Activated naive CD4-positive, alpha-beta T cell treated with anti-CD3 and anti-CD28 coated beads, Interleukin-2, amount 50 U/mL, for 72 hours (primary cell): Measurements from ENCODE around the gene TRIM26. TPM values are rescaled to one million over a fixed set of nuclear protein-coding genes. Genes with fewer than 3 reads are reported as not detected.

Experiments
- ATAC-seq, 2 donors: fragments of 150-1000 bp; cut with Tn5 transposase; 2 replicates each; pipeline ENCODE4 v1.10.0; 2021; ENCODE audit warnings: mild to moderate bottlenecking in 2 of 2, moderate library complexity in 2 of 2
- DNase-seq, 2 donors: peaks; one replicate each; pipeline ENCODE4 v3.0.0; 2021 to 2022; ENCODE audit warnings: low spot score in 2 of 2
- H3K27ac Mint-ChIP-seq, 2 donors: one replicate each; pipeline ENCODE4 v1.8.0; 2022; ENCODE audit warnings: mild to moderate bottlenecking in 2 of 2, mixed read lengths in 2 of 2
- H3K36me3 Mint-ChIP-seq, 2 donors: one replicate each; pipeline ENCODE4 v1.8.0; 2022; ENCODE audit warnings: mixed read lengths in 2 of 2
- H3K9me3 Mint-ChIP-seq, 2 donors: one replicate each; pipeline ENCODE4 v1.8.0; 2022; ENCODE audit warnings: mixed read lengths in 2 of 2
- total RNA-seq, 2 donors: library from RNA; stranded (reverse); gene quantifications; one replicate each; pipeline ENCODE4 v1.2.3, GENCODE V29; 2022

TRIM26 gene
- total RNA-seq, 2 donors from 2014 or later = 41.3 to 43.0 TPM

DNA sequence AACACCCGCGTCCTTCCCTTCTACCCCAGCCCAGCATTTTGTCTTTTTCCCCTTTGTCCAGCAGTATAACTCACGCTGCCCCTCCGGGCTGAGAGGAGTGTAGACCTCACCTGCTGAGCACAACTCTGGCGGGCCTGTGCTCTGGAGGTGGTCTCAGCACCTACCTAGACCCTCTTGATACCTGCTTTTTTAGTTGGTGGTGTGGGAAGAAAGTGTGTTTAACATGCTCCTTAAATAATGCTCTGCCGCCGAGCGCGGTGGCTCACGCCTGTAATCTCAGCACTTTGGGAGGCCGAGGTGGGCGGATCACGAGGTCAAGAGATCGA, 1.4 kb upstream of the TRIM26 start:
- Mint-ChIP-seq H3K9me3 (no peaks in the 10 kb centered on the region), H3K27ac (peak overlapping the region; percentile 98 to 99), H3K36me3 (peaks cover 20 to 28% of the 10 kb centered on the region in 2 donors)
- DNase-seq = no peak
- ATAC-seq = no peak

- ATAC-seq = peak; percentile 69 to 78
- Mint-ChIP-seq H3K9me3 (no peaks in the 10 kb centered on the region), H3K36me3 (peaks cover 20 to 28% of the 10 kb centered on the region in 2 donors), H3K27ac (peak overlapping the region; percentile 98 to 99)
- peak; percentile 70 to 86 for DNase-seq
Observed at GRCh38 chr6:30213957-30214656, 901 bp upstream of the TRIM26 start.

DNA sequence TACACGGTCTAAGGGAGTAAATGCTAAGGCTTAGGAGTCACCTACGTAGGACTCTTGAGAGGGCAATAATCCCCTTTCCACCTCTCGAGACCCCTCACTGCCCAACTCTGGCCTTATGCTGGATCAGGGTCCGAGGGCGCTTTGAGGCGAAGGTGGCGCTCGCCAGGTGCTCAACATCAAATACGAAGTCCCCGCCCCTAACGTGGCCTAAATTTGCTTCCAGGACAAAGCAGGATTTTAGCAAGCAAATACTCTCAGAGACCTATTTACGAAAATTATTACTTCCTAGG, 406 bp upstream of the TRIM26 start:
- DNase-seq (no peak), ATAC-seq (no peak)
- Mint-ChIP-seq H3K36me3 (peaks cover 20 to 28% of the 10 kb centered on the region in 2 donors), H3K27ac (peak overlapping the region; percentile 98 to 99), H3K9me3 (no peaks in the 10 kb centered on the region)

DNA sequence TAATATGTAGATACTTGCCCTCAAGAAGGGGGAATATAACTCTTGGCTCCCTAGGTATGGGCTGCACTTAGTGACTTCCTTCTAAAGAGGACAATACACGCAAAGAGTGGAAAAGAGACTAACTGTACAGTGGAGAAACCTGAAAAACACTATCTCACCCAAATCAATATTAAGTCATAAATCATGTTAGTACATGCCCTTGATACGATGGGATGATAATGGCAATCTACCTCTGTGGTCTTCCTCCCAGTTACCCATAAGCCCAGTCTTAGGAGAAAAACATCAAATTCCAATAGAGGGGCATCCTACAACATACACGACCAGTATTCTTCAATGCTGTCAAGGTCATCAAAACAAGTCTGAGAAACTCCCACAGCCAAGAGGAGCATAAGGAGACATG, 1.3 kb downstream of the TRIM26 start:
- Mint-ChIP-seq H3K27ac (peak overlapping the region in 1 of 2 donors; percentile 98), H3K36me3 (peaks cover 20 to 28% of the 10 kb centered on the region in 2 donors), H3K9me3 (no peaks in the 10 kb centered on the region)
- no peak for ATAC-seq
- no peak for DNase-seq

DNA sequence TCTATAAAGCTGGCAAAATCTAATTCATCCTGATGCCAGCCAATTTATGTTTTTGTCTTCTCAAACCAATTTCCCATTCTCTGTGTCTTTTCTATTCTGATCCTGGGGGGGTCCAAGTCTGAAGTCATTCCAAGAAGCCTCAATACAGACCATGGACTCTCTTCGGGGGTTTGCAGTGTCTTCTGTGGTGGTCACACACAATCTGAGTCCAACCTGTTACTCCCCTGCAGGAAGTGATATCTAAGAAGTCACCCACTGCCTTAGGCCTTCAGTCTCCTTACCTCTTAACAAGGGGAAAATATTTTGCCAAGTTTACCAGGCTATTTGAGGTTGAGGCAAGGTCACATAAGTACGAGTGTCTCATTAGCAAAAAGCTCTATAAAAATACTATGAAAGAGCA, 1.9 kb downstream of the TRIM26 start:
- ATAC-seq = no peak
- H3K9me3 Mint-ChIP-seq = no peaks in the 10 kb centered on the region
- H3K36me3 Mint-ChIP-seq = peaks cover 20 to 28% of the 10 kb centered on the region in 2 donors
- DNase-seq = no peak
- peak overlapping the region in 1 of 2 donors; percentile 84 for H3K27ac Mint-ChIP-seq

GRCh38 chr6:30207619-30208295, 5.4 kb downstream of the TRIM26 start:
- ATAC-seq = no peak
- peaks cover 17 to 19% of the 10 kb centered on the region in 2 donors for H3K36me3 Mint-ChIP-seq
- H3K9me3 Mint-ChIP-seq = no peaks in the 10 kb centered on the region
- peak overlapping the region in 1 of 2 donors; percentile 39 for H3K27ac Mint-ChIP-seq
- DNase-seq = no peak

- no peak for ATAC-seq
- Mint-ChIP-seq H3K9me3 (no peaks in the 10 kb centered on the region), H3K36me3 (peaks cover 9 to 11% of the 10 kb centered on the region in 2 donors), H3K27ac (peak overlapping the region in 1 of 2 donors; percentile 39)
- no peak for DNase-seq
Observed at GRCh38 chr6:30206799-30207618, 6.2 kb downstream of the TRIM26 start.

GRCh38 chr6:30206152-30206551, 7.1 kb downstream of the TRIM26 start:
- no peak overlapping the region for H3K27ac Mint-ChIP-seq
- peaks cover 3 to 7% of the 10 kb centered on the region in 2 donors for H3K36me3 Mint-ChIP-seq
- H3K9me3 Mint-ChIP-seq = no peaks in the 10 kb centered on the region
- ATAC-seq (no peak), DNase-seq (no peak)

GRCh38 chr6:30204116-30204515, 9.1 kb downstream of the TRIM26 start:
- Mint-ChIP-seq H3K27ac (no peak overlapping the region), H3K36me3 (no peaks in the 10 kb centered on the region), H3K9me3 (no peaks in the 10 kb centered on the region)
- ATAC-seq (no peak), DNase-seq (no peak)

- no peaks in the 10 kb centered on the region for H3K36me3 Mint-ChIP-seq
Observed at GRCh38 chr6:30202366-30202765, 10.8 kb downstream of the TRIM26 start.

DNA sequence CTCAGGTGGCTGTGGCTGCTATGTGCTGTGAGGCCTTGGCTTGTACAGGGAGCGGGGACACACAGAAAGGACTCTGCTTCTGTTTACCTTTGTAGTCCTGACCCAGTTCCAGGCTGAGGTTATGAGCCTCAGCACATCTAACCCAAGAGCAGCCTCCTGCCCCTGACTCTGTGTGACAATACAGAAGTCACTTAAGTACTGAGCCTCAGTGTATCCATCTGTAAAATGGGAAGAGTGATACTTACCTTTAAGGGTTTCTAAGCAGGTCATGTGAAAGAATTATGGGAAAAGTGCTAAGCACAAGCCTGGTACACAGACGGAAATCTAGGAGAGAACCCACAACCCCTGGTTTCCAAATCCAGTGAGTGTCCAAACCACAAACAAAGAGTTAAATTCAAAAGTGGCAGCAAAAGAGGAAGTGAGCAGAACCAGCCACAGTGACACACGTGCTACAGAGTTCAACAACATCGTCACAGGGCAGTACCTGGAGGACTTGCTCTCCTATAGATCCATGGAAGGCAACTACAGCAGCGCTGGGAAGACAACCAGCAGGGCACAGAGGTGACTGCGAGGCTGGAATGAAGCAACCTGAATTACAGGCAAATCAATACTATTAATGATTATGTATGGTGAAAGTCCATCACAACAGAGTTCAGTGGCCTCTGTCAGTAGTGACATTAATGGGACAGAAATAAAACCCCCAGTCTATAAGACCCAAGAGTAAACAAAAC, 12.5 kb downstream of the TRIM26 start:
- H3K36me3 Mint-ChIP-seq = no peaks in the 10 kb centered on the region
- peak in 1 of 2 donors; percentile 24 for ATAC-seq
- no peak for DNase-seq
- peak overlapping the region in 1 of 2 donors; percentile 10 for H3K27ac Mint-ChIP-seq
- no peaks in the 10 kb centered on the region for H3K9me3 Mint-ChIP-seq

More at GRCh38 chr6:30202366-30202765, 10.8 kb downstream of the TRIM26 start:
- ATAC-seq (no peak), DNase-seq (no peak)
- Mint-ChIP-seq H3K9me3 (no peaks in the 10 kb centered on the region), H3K27ac (no peak overlapping the region)

GRCh38 chr6:30198166-30199084, 14.8 kb downstream of the TRIM26 start:
- DNase-seq (no peak), ATAC-seq (no peak)
- Mint-ChIP-seq H3K27ac (no peak overlapping the region), H3K9me3 (no peaks in the 10 kb centered on the region), H3K36me3 (no peaks in the 10 kb centered on the region)

DNA sequence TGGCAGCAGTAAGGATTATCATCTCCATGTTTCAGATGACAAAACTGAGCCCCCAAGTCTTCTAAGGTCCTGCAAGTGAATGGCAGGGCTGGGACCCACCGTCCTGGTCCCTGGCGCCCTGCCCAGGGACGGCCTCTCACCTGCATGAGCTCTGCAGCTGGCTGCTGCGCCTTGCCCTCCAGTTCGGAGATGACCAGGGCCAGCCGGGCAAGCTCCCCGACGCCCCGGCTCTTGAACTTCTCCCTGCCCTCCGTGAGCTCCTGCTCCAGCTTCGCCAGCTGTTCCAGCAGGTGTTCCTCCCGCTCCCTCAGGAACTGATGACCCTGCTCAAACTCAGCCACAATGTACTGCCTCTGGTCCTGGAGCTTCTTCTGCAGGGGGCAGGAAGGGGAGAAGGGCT, 16.8 kb downstream of the TRIM26 start:
- no peak for DNase-seq
- no peak overlapping the region for H3K27ac Mint-ChIP-seq
- no peaks in the 10 kb centered on the region for H3K9me3 Mint-ChIP-seq
- H3K36me3 Mint-ChIP-seq = no peaks in the 10 kb centered on the region
- no peak for ATAC-seq

DNA sequence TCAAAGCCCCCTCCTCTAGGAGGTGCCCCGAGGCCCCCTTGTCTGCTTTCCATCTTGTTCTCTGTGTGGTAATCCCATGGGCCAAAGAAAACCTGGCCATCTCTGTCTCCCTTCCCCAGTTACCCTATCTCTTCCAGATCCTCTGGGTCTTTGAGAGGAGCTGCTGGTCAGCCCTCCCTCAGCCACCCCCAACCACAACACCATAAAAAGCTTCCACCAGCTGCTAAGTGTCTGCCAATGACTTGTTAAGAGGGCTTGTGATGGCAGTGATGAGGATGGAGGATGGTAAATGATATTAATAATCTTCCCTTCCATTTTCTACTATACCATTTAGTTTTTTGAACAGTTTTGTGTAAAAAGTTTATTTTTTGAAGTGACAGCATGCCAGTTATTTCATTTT, 17.3 kb downstream of the TRIM26 start:
- Mint-ChIP-seq H3K36me3 (no peaks in the 10 kb centered on the region), H3K27ac (peak overlapping the region; percentile 36 to 47), H3K9me3 (no peaks in the 10 kb centered on the region)
- DNase-seq = no peak
- ATAC-seq = no peak

- ATAC-seq = peak; percentile 22 to 46
- Mint-ChIP-seq H3K9me3 (no peaks in the 10 kb centered on the region), H3K36me3 (peaks cover 0 to 2% of the 10 kb centered on the region in 2 donors), H3K27ac (peak overlapping the region; percentile 36 to 73)
- DNase-seq = no peak
Observed at GRCh38 chr6:30194797-30195690, 18.2 kb downstream of the TRIM26 start.
